Peyer's patch (tissue), 4 donors: ENCODE results near the gene GALM.

Experiments
- POLR2A ChIP-seq, 2 donors: fragments of 450-650 bp; IDR thresholded peaks; one replicate each; pipeline ENCODE4 v1.5.1; 2017; ENCODE audit warnings: antibody characterized with exemption in 2 of 2, mild to moderate bottlenecking in 2 of 2, moderate library complexity in 2 of 2
- TF ChIP-seq, protein P1 (sequence below), 6 experiments: fragments of 450-650 bp in 4 of 6; fragments of 200-600 bp in 2 of 6; sonication (generic) in 1 of 6; IDR thresholded peaks; one replicate each; pipeline ENCODE4 v1.5.1; 2017 to 2019; ENCODE audit warnings: antibody characterized with exemption in 6 of 6, mild to moderate bottlenecking in 3 of 6, moderate library complexity in 1 of 6

DNA sequence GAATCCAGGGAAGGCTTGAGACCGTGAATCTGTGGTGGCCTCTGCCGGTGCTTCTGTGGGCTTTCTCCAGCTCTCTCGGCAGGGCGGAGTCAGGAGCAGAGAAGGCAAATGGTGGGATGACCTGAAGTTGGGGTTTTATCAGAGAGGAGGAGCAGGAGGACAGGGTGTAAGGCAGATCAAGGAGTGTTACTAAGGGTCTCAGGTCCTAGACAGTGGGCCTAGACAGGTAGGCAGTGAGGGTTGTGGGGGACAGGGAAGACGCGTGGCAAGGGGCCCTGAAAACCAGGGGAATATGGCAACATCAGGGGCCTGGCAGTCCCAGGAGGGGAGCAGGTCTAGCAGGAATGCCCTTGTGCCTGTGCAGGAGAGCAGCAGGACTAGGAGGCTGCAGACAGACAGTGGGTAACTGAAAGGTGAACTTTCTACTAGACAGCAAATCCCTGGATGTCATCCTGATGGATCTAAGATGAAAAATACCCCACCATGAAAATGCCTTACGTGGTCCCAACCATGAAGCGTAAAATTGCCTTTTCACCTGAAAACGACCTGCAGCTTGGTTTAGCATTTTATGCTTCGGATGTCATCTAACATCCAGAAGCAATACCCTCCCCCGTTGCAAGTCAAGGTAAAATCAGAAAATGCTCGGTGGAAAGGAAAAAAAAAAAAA, 43.1 kb downstream of the GALM start:
- TF ChIP-seq, protein P1, sequence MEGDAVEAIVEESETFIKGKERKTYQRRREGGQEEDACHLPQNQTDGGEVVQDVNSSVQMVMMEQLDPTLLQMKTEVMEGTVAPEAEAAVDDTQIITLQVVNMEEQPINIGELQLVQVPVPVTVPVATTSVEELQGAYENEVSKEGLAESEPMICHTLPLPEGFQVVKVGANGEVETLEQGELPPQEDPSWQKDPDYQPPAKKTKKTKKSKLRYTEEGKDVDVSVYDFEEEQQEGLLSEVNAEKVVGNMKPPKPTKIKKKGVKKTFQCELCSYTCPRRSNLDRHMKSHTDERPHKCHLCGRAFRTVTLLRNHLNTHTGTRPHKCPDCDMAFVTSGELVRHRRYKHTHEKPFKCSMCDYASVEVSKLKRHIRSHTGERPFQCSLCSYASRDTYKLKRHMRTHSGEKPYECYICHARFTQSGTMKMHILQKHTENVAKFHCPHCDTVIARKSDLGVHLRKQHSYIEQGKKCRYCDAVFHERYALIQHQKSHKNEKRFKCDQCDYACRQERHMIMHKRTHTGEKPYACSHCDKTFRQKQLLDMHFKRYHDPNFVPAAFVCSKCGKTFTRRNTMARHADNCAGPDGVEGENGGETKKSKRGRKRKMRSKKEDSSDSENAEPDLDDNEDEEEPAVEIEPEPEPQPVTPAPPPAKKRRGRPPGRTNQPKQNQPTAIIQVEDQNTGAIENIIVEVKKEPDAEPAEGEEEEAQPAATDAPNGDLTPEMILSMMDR (IDR thresholded peaks at IDR 0.05), result no peak
- TF ChIP-seq POLR2A (IDR thresholded peaks at IDR 0.05), result no peak
